HG03342 (cell line): ENCODE measurements around the gene SLC35E2B.
"Not testable (repeated sequence)": the region's sequence is repeated elsewhere in the genome, so short reads cannot be mapped to it uniquely, and the experiment has no call there.

Experiments used
- ATAC-seq: cut with Tn5 transposase; IDR thresholded peaks from one replicate; pipeline ENCODE4 v1.9.1; 2021; ENCODE audit warnings: mild to moderate bottlenecking, moderate library complexity; ENCODE audit not compliant: unreplicated experiment

SLC35E2B gene

DNA sequence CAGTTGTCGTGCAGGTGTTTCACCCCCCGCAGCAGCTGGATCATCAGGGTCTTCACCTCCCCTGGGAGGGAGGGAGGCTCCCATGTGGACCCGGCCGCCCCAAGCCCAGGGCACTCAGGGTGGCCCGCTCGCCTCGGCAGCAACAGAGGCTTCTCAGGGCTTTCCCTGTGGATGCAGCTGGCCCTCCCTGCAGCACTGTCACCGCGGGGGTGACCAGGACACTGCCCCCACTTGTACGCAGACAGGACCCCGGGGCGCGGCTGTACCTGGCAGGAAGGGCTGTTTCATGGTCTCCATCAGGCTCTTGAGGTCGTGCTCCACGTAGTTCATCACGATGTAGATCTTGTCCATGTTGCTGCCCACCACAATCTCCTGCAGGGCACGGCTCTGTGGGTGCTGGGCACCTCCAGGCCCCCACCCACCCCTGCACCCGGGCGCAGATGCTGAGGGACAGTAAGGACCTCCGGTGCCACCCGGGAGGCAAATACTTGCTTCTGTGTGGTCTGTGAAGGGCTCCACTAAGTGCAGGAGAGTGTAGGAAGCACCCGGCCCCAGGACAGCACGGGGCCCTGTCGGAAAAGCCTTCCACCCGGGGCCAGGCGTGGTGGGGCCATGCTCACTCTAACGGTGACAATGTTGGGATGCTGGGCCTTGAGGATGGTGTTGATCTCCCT, 11.8 kb upstream of the SLC35E2B start:
- not testable (repeated sequence) for ATAC-seq

GRCh38 chr1:1703796-1704195, 11.2 kb upstream of the SLC35E2B start:
- no peak for ATAC-seq

DNA sequence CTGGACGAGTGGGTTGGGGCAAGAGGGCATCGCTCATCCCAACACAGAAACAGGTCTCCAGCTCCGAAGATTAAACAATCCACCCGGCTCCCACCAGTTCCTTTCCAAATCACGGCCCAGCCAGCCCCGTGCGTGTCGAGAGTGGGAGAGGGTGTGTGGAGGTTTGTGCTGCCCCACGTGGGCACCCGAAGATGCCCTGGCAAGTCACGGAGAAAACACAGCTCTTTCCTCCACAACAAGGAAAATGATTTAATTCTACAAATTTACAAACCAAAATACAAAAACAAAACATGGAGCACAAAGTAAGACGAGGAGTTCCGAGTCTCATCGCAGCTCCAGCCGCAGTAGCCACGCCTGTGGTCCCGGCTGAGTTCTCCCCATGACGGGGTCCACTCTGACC, 9.9 kb upstream of the SLC35E2B start:
- ATAC-seq, result not testable (repeated sequence)

GRCh38 chr1:1700557-1700956, 8.0 kb upstream of the SLC35E2B start:
- not testable (repeated sequence) for ATAC-seq

DNA sequence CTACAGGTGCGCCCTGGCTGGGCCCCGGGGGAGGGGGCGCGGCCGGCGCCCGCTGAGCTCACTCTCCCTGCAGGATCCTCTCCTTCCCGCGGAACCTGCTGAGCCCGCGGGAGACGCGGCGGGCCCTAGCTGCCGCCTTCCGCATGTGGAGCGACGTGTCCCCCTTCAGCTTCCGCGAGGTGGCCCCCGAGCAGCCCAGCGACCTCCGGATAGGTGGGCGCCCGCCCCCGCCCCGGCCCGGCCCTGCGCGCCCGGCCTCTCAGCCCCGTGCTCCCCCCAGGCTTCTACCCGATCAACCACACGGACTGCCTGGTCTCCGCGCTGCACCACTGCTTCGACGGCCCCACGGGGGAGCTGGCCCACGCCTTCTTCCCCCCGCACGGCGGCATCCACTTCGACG, 7.5 kb upstream of the SLC35E2B start:
- not testable (repeated sequence) for ATAC-seq

DNA sequence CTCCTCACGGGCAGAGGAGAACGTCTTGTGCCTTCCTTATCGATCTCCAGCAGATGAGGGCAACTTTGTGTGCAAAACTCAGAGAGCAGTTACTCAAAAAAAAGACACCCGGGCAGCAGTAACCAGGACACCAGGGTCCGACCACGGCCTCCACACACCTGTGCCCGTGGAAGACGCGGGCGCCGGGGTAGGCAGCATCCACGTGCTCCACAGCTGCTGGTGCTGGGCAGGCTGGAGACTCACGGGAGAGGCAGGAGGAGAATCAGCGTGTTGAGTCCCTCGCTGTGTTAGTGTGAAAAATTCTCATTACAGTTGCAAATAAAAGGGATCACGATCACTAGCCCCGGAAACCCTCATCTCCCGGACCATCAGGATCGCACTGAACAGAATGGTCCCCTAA, 6.5 kb upstream of the SLC35E2B start:
- ATAC-seq, result not testable (repeated sequence)

- not testable (repeated sequence) for ATAC-seq
These were observed 5.0 kb upstream of the SLC35E2B start for GRCh38 chr1:1697358-1698183.

GRCh38 chr1:1696431-1697357, 4.1 kb upstream of the SLC35E2B start:
- not testable (repeated sequence) for ATAC-seq

GRCh38 chr1:1692324-1692713, 276 bp downstream of the SLC35E2B start:
- ATAC-seq, result peak; percentile 34

DNA sequence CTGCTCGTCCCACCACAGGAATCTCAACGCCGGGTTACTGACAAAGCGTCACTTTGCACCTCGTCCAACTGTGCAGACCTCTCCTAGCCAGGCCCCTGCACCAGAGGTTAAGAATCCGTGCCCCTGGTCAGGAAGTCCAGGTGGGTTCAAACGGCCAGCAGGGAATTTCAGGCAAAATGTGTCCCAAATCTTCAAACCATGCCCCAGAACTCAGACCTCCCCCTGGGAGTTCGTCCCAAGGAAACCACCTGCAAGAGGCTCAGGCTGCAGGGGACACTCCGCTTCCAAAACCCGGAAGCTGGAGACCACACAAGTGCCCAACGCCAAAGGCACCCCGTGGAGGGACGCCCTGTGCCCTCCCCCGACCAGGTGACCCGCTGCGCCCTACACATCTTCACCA, 1.2 kb downstream of the SLC35E2B start:
- not testable (repeated sequence) for ATAC-seq

DNA sequence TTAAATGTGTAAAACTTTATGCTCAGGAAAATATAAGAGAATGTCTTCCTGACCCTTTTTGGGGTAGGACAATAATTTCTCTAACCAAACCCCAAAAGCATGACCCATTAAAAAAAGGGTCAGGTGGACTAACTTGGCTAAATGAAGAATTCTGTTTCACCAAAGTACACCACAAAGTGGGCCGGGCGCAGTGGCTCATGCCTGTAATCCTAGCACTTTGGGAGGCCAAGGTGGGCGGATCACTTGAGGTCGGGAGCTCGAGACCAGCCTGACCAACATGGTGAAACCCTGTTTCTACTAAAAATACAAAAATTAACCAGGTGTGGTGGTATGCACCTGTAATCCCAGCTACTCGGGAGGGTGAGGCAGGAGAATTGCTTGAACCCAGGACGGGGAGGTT, 3.1 kb downstream of the SLC35E2B start:
- ATAC-seq, result not testable (repeated sequence)

DNA sequence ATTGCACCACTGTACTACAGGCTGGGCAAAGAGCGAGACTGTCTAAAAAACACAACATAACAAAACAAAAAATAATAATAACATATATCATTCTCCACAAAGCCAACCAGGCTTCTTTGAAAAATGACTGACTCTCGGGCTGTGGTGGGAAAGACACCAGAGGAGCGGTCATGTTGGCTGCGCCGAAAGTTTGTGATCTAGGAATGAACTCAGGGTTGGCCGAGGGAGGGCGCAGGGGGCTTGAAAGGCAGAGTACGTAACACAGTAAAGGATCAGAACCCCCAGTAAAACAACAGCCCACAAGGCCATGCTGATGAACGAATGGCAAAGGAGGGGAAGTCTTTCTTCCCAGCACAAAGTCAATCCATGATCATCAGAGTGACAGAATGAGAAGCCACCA, 4.7 kb downstream of the SLC35E2B start:
- no peak for ATAC-seq

DNA sequence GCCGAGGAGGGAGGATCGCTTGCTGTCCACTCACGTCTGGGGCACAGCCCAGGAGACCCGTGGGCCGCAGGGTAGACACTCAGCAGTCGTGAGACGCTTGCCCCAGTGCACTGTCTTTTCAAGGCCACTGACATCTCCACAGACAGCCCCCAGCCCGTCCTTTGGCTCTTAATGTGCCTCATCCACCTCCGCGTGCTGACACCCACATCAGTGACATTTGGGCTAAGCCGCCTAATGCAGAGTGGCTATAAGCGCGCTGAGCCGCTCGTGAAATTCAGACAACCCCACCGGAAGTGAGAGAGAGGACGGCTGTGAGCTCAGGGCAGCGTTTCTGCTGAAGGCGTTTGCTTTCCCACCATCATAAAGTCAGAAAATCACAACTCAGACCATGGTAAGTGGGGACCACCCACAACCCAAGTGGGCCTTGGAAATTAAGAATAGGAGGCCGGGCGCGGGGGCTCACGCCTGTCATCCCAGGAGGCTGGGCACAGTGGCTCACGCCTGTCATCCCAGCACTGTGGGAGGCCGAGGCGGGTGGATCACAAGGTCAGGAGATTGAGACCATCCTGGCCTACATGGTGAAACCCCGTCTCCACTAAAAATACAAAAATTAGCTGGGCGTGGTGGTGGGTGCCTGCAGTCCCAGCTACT, 8.4 kb downstream of the SLC35E2B start:
- no peak for ATAC-seq

GRCh38 chr1:1683104-1683905, 9.3 kb downstream of the SLC35E2B start:
- ATAC-seq, result no peak

- ATAC-seq, result no peak
These were observed 11.7 kb downstream of the SLC35E2B start for GRCh38 chr1:1680912-1681273.

DNA sequence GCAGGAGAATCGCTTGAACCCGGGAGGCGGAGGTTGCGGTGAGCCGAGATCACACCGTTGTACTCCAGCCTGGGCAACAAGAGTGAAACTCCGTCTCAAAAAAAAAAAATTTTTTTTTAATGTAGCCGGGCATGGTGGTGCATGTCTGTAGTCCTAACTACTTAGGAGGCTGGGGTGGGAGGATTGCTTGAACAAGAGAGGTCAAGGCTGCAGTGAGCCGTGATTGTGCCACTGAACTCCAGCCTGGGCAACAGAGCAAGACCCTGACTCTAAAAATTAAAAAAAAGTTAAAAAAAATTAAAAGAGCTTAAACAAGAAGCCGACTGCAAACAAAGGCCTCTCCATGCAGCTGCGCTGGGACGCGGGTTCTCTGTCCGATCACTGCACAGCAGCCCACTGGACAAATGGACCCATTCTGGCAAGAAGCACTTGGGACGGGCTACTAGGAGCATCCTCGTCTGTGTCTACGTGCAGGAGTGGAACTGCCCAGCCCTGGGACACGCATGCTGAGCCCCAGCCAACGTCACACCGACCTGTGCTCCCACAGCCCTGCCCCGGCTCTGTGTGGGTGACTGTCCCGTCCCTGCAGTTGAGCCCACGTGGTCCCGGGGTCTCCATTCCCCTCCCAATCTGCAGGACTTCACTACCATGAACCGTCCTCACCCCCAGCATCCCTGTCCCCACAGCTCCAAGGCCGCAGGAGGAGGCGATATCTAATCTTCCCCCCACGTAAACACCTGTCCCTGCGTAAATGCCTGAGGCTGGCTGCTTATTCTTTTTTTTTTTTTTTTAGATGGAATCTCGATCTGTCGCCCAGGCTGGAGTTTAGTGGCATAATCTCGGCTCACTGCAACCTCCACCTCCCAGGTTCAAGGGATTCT, 12.3 kb downstream of the SLC35E2B start:
- ATAC-seq, result no peak

GRCh38 chr1:1678581-1679380, 13.8 kb downstream of the SLC35E2B start:
- ATAC-seq, result no peak
